ENCODE measurements around the gene PPY. TPM values are rescaled to one million over a fixed set of nuclear protein-coding genes. Genes with fewer than 3 reads are reported as not detected.

Gene PPY
- total and polyA plus RNA-seq, 11 donors = not detected

- Histone ChIP-seq H3K27me3 (peaks cover 0 to 5% (median 0%) of the 10 kb centered on the region in 9 donors), H3K4me1 (peaks cover 0 to 14% (median 3%) of the 10 kb centered on the region in 12 donors), H3K36me3 (no peaks in the 10 kb centered on the region), H3K4me3 (peak overlapping the region in 8 of 12 donors; percentile 37 to 59 (median 52)), H3K27ac (no peak overlapping the region), H3K9me3 (no peaks in the 10 kb centered on the region)
- 72 to 85% (median 73%) methylated on average over 8 of the region's 8 CpGs for WGBS, 4 donors
- intact Hi-C loops (cut with DNase I) = no loop called here
- DNase-seq = no peak
- ATAC-seq = no peak
- no peak for TF ChIP-seq CTCF (IDR thresholded peaks at IDR 0.05)
Measured at GRCh38 chr17:43917016-43917347, 25.3 kb downstream of the PPY start.

- Histone ChIP-seq H3K36me3 (no peaks in the 10 kb centered on the region), H3K27ac (no peak overlapping the region), H3K4me3 (no peak overlapping the region), H3K4me1 (peaks cover 0 to 14% (median 3%) of the 10 kb centered on the region in 12 donors), H3K9me3 (no peaks in the 10 kb centered on the region), H3K27me3 (peaks cover 0 to 2% (median 0%) of the 10 kb centered on the region in 9 donors)
- TF ChIP-seq POLR2A (IDR thresholded peaks at IDR 0.05) (no peak), CTCF (IDR thresholded peaks at IDR 0.05) (no peak)
- no peak for DNase-seq
- intact Hi-C loops (cut with DNase I) = no loop called here
- ATAC-seq = no peak
- 77 to 92% (median 82%) methylated on average over 4 of the region's 4 CpGs for WGBS, 4 donors
Measured at GRCh38 chr17:43916385-43916784, 25.9 kb downstream of the PPY start.

GRCh38 chr17:43915559-43915958 lies 26.7 kb downstream of the PPY start:
- Histone ChIP-seq H3K27me3 (peaks cover 0 to 2% (median 0%) of the 10 kb centered on the region in 9 donors), H3K4me1 (peaks cover 0 to 14% (median 3%) of the 10 kb centered on the region in 12 donors), H3K4me3 (no peak overlapping the region), H3K9me3 (no peaks in the 10 kb centered on the region), H3K27ac (no peak overlapping the region), H3K36me3 (no peaks in the 10 kb centered on the region)
- no peak for ATAC-seq
- TF ChIP-seq POLR2A (IDR thresholded peaks at IDR 0.05) (no peak), CTCF (IDR thresholded peaks at IDR 0.05) (no peak)
- WGBS, 4 donors = 75 to 88% (median 82%) methylated on average over 3 of the region's 3 CpGs
- intact Hi-C loops (cut with DNase I) = no loop called here
- DNase-seq = no peak

GRCh38 chr17:43914451-43914850 lies 27.8 kb downstream of the PPY start:
- TF ChIP-seq POLR2A (IDR thresholded peaks at IDR 0.05) = no peak
- no peak for TF ChIP-seq CTCF (IDR thresholded peaks at IDR 0.05)
- no peak for ATAC-seq
- 71 to 72% (median 71%) methylated on average over 2 of the region's 2 CpGs for WGBS, 4 donors
- H3K4me3 ChIP-seq = no peak overlapping the region
- DNase-seq = no peak
- peaks cover 0 to 2% (median 0%) of the 10 kb centered on the region in 9 donors for H3K27me3 ChIP-seq
- H3K9me3 ChIP-seq = no peaks in the 10 kb centered on the region
- H3K36me3 ChIP-seq = no peaks in the 10 kb centered on the region
- no peak overlapping the region for H3K27ac ChIP-seq
- H3K4me1 ChIP-seq = peaks cover 0 to 14% (median 3%) of the 10 kb centered on the region in 12 donors
- intact Hi-C loops (cut with DNase I) = no loop called here

Data from heart left ventricle (tissue), 16 donors.